HCT116 (cell line): ENCODE data around the gene HOXA13. TPM values are rescaled to one million over a fixed set of nuclear protein-coding genes. Genes with fewer than 3 reads are reported as not detected.

Experiments used
- ATAC-seq: fragments of 200-7000 bp; cut with Tn5 transposase; 2 replicates; pipeline ENCODE4 v1.9.1; 2020; ENCODE audit warnings: mild to moderate bottlenecking, moderate library complexity
- BruUV-seq: library from RNA; stranded (reverse); fragments of 400-500 nt; replicated peaks from 2 replicates; lab custom pipeline; 2021; lab: Mats Ljungman, UMichigan
- CTCF ChIA-PET: fragments of 300-600 bp; sonication (Branson Sonifier 250); formaldehyde crosslinking; loops from one replicate; lab custom pipeline; 2021; ENCODE audit warnings: antibody characterized with exemption; lab: Charles Lee
- POLR2A ChIA-PET: fragments of 300-600, 350-600 bp; sonication (Branson Sonifier 250); formaldehyde crosslinking; loops from one replicate; lab custom pipeline; 2021; ENCODE audit warnings: antibody characterized with exemption; lab: Charles Lee
- RAD21 ChIA-PET, 2 experiments: fragments of 300-600 bp; sonication (Branson Sonifier 250); formaldehyde crosslinking; loops; one replicate each; lab custom pipeline; 2023; ENCODE audit warnings: low total read pairs in 2 of 2; ENCODE audit not compliant: uncharacterized antibody in 2 of 2, unreplicated experiment in 2 of 2, low non-redundant PET in 1 of 2; lab: Charles Lee
- DNase-seq: peaks from one replicate; pipeline ENCODE4 v3.0.0-alpha.2; 2010; ENCODE audit warnings: low read depth, low spot score
- H2AFZ ChIP-seq: fragments of 200-600 bp; shearing (Covaris generic), sonication (generic); 2 replicates; pipeline ENCODE4 v1.6.1; 2017; ENCODE audit warnings: low read depth, mixed run types, mixed read lengths, antibody characterized with exemption, low read length; ENCODE audit not compliant: poor library complexity, severe bottlenecking
- H3K27ac ChIP-seq: 2 replicates; pipeline ENCODE4 v1.5.1; 2012; ENCODE audit warnings: low read depth, low read length
- H3K27me3 ChIP-seq: fragments of 200-600 bp; sonication (generic); 2 replicates; pipeline ENCODE4 v1.6.1; 2016; ENCODE audit warnings: mixed run types, low read length, mixed read lengths; ENCODE audit not compliant: insufficient read depth
- H3K36me3 ChIP-seq, 2 experiments: fragments of 200-500 bp in 1 of 2; fragments of 200-600 bp in 1 of 2; sonication (Bioruptor generic) in 1 of 2; sonication (generic) in 1 of 2; 2 replicates each; pipeline versions ENCODE4 v1.5.1 to v1.6.1; 2014 to 2016; ENCODE audit warnings: low read length in 2 of 2, inconsistent platforms in 1 of 2, mixed read lengths in 1 of 2, mixed run types in 1 of 2; ENCODE audit not compliant: insufficient read depth in 2 of 2, control insufficient read depth in 1 of 2
- H3K4me1 ChIP-seq, 2 experiments: fragments of 200-600 bp in 1 of 2; sonication (generic) in 1 of 2; 2 replicates each; pipeline versions ENCODE4 v1.5.1 to v1.6.1; 2012 to 2017; ENCODE audit warnings: low read length in 2 of 2, inconsistent platforms in 1 of 2, mild to moderate bottlenecking in 1 of 2, mixed read lengths in 1 of 2, mixed run types in 1 of 2, moderate library complexity in 1 of 2; ENCODE audit not compliant: insufficient read depth in 2 of 2, control insufficient read depth in 1 of 2
- H3K4me2 ChIP-seq: fragments of 200-600 bp; sonication (generic); 2 replicates; pipeline ENCODE4 v1.6.1; 2017; ENCODE audit warnings: mixed run types, low read length, mixed read lengths
- H3K4me3 ChIP-seq, 2 experiments: fragments of 200-600 bp in 1 of 2; sonication (generic) in 1 of 2; replicated peaks in 1 of 2; 2 replicates each; pipeline ENCODE4 v1.5.1; 2011 to 2016; ENCODE audit warnings: low read length in 2 of 2, control low read depth in 1 of 2, low read depth in 1 of 2, mild to moderate bottlenecking in 1 of 2, mixed read lengths in 1 of 2, mixed run types in 1 of 2
- H3K79me2 ChIP-seq: fragments of 200-600 bp; sonication (generic); 2 replicates; pipeline ENCODE4 v1.6.1; 2017; ENCODE audit warnings: mild to moderate bottlenecking, mixed run types, low read length, moderate library complexity, mixed read lengths; ENCODE audit not compliant: insufficient read depth
- H3K9ac ChIP-seq: fragments of 200-600 bp; sonication (generic); 2 replicates; pipeline ENCODE4 v1.6.1; 2016; ENCODE audit warnings: low read length, mixed read lengths
- H3K9me2 ChIP-seq: fragments of 200-600 bp; sonication (generic), shearing (Covaris generic); 2 replicates; pipeline ENCODE4 v1.6.1; 2017; ENCODE audit warnings: mixed run types, mild to moderate bottlenecking, moderate library complexity; ENCODE audit not compliant: insufficient read depth
- H3K9me3 ChIP-seq, 2 experiments: fragments of 200-500 bp in 1 of 2; fragments of 200-600 bp in 1 of 2; sonication (Bioruptor generic) in 1 of 2; sonication (generic) in 1 of 2; 2 replicates each; pipeline ENCODE4 v1.6.1; 2014 to 2017; ENCODE audit warnings: low read length in 2 of 2, mixed read lengths in 2 of 2, inconsistent platforms in 1 of 2, low read depth in 1 of 2, mild to moderate bottlenecking in 1 of 2, mixed run types in 1 of 2, moderate library complexity in 1 of 2; ENCODE audit not compliant: control insufficient read depth in 1 of 2, insufficient read depth in 1 of 2
- H4K20me1 ChIP-seq: fragments of 200-600 bp; sonication (generic), shearing (Covaris generic); 2 replicates; pipeline ENCODE4 v1.6.1; 2017; ENCODE audit warnings: mixed run types, mild to moderate bottlenecking, moderate library complexity; ENCODE audit not compliant: insufficient read depth
- ATF3 ChIP-seq: IDR thresholded peaks from 2 replicates; pipeline ENCODE4 v1.6.1; 2012
- CBX3 ChIP-seq: IDR thresholded peaks from 2 replicates; pipeline ENCODE4 v1.6.1; 2012; ENCODE audit warnings: low read depth
- EGR1 ChIP-seq: IDR thresholded peaks from 2 replicates; pipeline ENCODE4 v1.6.1; 2012; ENCODE audit warnings: low read depth
- EZH2 ChIP-seq: fragments of 200-600 bp; sonication (generic); IDR thresholded peaks from 2 replicates; pipeline ENCODE4 v1.6.1; 2017; ENCODE audit warnings: antibody characterized with exemption, mixed run types
- EZH2phosphoT487 ChIP-seq: fragments of 200-600 bp; IDR thresholded peaks from 2 replicates; pipeline ENCODE4 v1.6.1; 2018; ENCODE audit warnings: antibody characterized with exemption, borderline replicate concordance
- FOSL1 ChIP-seq: IDR thresholded peaks from 2 replicates; pipeline ENCODE4 v1.6.1; 2012; ENCODE audit warnings: low read depth
- MAX ChIP-seq: IDR thresholded peaks from 2 replicates; pipeline ENCODE4 v1.6.1; 2012
- POLR2AphosphoS5 ChIP-seq: IDR thresholded peaks from 2 replicates; pipeline ENCODE4 v1.6.1; 2011; ENCODE audit warnings: mild to moderate bottlenecking, low read depth, low read length, moderate library complexity
- YY1 ChIP-seq: IDR thresholded peaks from 2 replicates; pipeline ENCODE4 v1.6.1; 2011; ENCODE audit warnings: low read length, low read depth, moderate library complexity, mild to moderate bottlenecking; ENCODE audit not compliant: insufficient replicate concordance; ENCODE audit errors: extremely low read depth
- intact Hi-C: fragments of 100-400 bp; cut with micrococcal nuclease; formaldehyde crosslinking; loops from 2 replicates; pipeline ENCODE4 v1.10.0; 2022
- total RNA-seq: library from RNA; stranded (reverse); gene quantifications from one replicate; pipeline ENCODE4 v1.2.1, GENCODE V29; 2021; ENCODE audit not compliant: unreplicated experiment
- TF ChIP-seq, protein P1 (sequence below): IDR thresholded peaks from 2 replicates; pipeline ENCODE4 v1.6.1; 2011; ENCODE audit warnings: mild to moderate bottlenecking, low read length, moderate library complexity; ENCODE audit not compliant: insufficient replicate concordance; ENCODE audit errors: extremely low read depth

The HOXA13 gene
- total RNA-seq, 1 experiment from 2014 or later: 3.6 TPM

- BruUV-seq: no TSS peak
- no peaks in the 10 kb centered on the region for H3K4me1 ChIP-seq
- ChIA-PET POLR2A (no interaction called here), CTCF (no interaction called here), RAD21 (no interaction called here)
- H2AFZ ChIP-seq: no peak overlapping the region
- DNase-seq (no peak), ATAC-seq (no peak)
- no peaks in the 10 kb centered on the region for H3K9me3 ChIP-seq
- H3K4me2 ChIP-seq: no peak overlapping the region
- H3K27me3 ChIP-seq: no peaks in the 10 kb centered on the region
- H3K9me2 ChIP-seq: no peaks in the 10 kb centered on the region
- no peaks in the 10 kb centered on the region for H3K79me2 ChIP-seq
- H3K36me3 ChIP-seq: no peaks in the 10 kb centered on the region
- H3K9ac ChIP-seq: no peak overlapping the region
- intact Hi-C loops: no loop called here
- H3K4me3 ChIP-seq: no peak overlapping the region
- no peak for TF ChIP-seq POLR2AphosphoS5
- no peak for TF ChIP-seq YY1
- no peak for TF ChIP-seq ATF3
- no peak overlapping the region for H3K27ac ChIP-seq
- H4K20me1 ChIP-seq: no peaks in the 10 kb centered on the region
These were observed 47.8 kb upstream of the HOXA13 start for GRCh38 chr7:27247452-27248426.

- ChIA-PET POLR2A (no interaction called here), CTCF (no interaction called here), RAD21 (no interaction called here)
- Histone ChIP-seq H2AFZ (no peak overlapping the region), H3K9me3 (no peaks in the 10 kb centered on the region), H3K27ac (no peak overlapping the region), H3K9ac (no peak overlapping the region), H3K4me3 (no peak overlapping the region), H3K9me2 (no peaks in the 10 kb centered on the region), H3K36me3 (no peaks in the 10 kb centered on the region), H3K4me2 (no peak overlapping the region), H3K27me3 (no peaks in the 10 kb centered on the region), H4K20me1 (no peaks in the 10 kb centered on the region), H3K79me2 (no peaks in the 10 kb centered on the region), H3K4me1 (no peaks in the 10 kb centered on the region)
- no peak for DNase-seq
- TF ChIP-seq, protein P1, sequence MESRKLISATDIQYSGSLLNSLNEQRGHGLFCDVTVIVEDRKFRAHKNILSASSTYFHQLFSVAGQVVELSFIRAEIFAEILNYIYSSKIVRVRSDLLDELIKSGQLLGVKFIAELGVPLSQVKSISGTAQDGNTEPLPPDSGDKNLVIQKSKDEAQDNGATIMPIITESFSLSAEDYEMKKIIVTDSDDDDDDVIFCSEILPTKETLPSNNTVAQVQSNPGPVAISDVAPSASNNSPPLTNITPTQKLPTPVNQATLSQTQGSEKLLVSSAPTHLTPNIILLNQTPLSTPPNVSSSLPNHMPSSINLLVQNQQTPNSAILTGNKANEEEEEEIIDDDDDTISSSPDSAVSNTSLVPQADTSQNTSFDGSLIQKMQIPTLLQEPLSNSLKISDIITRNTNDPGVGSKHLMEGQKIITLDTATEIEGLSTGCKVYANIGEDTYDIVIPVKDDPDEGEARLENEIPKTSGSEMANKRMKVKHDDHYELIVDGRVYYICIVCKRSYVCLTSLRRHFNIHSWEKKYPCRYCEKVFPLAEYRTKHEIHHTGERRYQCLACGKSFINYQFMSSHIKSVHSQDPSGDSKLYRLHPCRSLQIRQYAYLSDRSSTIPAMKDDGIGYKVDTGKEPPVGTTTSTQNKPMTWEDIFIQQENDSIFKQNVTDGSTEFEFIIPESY: no peak
- TF ChIP-seq EGR1 (no peak), MAX (no peak), EZH2phosphoT487 (no peak), FOSL1 (no peak), ATF3 (no peak), EZH2 (no peak), CBX3 (no peak)
- BruUV-seq: no TSS peak
- intact Hi-C loops: no loop called here
- ATAC-seq: no peak
These were observed 47.1 kb upstream of the HOXA13 start for GRCh38 chr7:27247000-27247399.
